HG03045 (cell line): ENCODE data around the gene SGMS1.
"Not testable (repeated sequence)": the region's sequence is repeated elsewhere in the genome, so short reads cannot be mapped to it uniquely, and the experiment has no call there.

Experiments used
- ATAC-seq: cut with Tn5 transposase; IDR thresholded peaks from one replicate; pipeline ENCODE4 v1.9.1; 2021; ENCODE audit warnings: mild to moderate bottlenecking, moderate library complexity; ENCODE audit not compliant: unreplicated experiment

Gene SGMS1

DNA sequence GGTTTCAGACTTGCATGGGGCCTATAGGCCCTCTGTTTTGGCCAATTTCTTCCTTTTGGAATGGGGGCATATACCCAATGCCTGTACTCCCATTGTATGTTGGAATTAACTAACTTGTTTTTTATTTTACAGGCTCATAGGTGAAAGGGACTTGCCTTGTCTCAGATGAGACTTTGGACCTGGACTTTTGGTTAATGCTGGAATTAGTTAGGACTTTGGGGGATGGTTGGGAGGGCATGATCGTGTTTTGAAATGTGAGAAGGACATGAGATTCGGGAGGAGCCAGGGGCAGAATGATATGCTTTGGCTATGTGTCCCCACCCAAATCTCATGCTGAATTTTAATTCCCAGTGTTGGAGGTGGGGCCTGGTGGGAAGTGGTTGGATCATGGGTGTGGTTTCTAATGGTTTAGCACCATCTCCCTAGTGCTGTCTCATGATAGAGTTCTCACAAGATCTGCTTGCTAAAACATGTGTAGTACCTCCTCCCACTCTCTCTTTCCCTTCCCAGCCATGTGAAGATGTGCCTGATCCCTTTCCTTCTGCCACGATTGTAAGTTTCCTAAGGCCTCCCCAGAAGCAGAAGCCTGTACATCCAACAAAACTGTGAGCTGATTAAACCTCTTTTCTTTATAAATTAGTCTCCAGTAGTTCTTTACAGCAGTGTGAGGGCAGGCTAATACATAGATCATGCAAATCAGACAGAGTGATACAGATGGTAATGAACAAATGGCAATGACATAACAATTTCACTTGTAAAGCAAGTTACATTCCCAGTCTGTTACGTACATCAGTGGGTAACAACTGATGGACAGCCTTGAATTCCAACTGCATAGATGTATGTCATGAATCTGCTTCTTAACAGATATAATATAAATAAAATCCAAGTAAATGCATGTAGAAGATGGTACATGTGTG, 146.2 kb downstream of the SGMS1 start:
- no peak for ATAC-seq

GRCh38 chr10:50473756-50474155, 150.0 kb downstream of the SGMS1 start:
- no peak for ATAC-seq

- no peak for ATAC-seq
Observed at GRCh38 chr10:50472914-50473313, 150.8 kb downstream of the SGMS1 start.

DNA sequence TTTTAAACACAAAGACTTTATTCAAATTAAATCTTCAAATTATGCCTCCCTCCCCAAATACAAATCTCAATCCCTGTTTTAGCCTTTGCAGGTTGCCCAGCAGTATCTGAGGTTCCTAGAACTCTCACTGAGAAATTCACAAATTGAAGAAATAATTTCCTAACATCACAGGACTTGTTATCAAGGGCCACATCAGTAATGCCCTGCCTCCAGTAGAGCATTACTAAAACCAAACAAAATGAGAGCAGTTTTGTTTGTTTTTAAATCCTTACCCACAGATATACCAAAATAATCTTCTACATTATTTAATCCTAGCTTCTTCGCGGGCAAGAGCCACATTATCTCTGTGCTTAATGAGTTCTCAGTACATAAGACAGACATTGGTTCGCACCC, 152.2 kb downstream of the SGMS1 start:
- ATAC-seq, result no peak

DNA sequence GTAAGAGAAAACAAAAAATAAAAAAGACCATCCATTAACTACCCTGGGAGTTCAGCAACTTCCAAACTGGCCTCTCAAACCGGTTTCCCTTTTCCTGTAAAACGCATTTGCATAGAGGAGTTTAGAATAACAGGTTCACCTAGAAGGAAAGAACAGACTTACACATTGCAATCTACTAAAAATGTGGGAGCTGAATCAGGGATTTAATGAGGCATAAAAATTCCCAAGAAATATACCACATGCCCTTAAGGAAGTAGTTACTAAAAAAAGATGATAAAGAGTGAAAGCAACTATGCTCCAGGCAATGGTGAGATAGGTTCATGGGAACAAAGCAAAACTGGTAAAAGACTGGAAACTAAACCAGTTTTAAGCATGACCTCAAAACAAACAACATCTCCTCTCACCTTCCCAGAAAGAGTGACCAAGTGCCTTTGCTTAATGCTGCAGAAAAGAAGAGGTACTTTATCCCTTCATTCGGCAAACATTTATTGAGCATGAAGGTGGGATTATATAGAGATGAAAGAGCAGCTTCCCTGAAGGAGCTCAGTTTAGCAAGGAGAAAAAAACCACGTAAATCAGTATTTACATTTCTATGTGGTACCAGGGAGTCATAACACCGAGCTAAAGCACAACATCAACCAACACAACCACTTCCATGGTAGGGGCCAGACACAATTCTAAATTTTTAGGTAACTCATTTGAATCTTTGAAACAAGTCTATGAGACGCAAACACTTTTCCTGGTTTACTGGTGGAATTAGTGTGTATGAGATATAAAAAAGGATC, 152.8 kb downstream of the SGMS1 start:
- ATAC-seq, result no peak

GRCh38 chr10:50470345-50470744, 153.4 kb downstream of the SGMS1 start:
- ATAC-seq, result peak; percentile 56

- no peak for ATAC-seq
Observed at GRCh38 chr10:50469778-50470193, 154.0 kb downstream of the SGMS1 start.

- ATAC-seq, result no peak
Observed at GRCh38 chr10:50469288-50469687, 154.5 kb downstream of the SGMS1 start.

DNA sequence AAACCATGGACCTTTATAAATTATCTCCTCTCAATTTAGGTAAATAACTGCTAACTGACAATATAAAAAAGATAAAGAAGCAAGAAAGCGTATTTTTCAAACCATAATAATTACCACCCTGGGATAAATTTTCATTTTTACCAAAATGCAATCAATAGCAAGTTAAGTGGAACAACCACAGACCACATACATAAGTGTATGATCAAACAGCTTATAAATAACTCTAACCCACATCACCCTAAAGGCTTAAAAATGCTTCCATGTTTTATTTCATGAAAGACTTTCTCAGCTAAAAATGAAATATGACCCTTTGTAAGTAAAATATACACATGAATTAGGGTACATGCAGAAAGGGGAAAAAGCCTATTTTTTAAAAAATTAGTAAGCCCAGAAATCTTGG, 156.5 kb downstream of the SGMS1 start:
- no peak for ATAC-seq

DNA sequence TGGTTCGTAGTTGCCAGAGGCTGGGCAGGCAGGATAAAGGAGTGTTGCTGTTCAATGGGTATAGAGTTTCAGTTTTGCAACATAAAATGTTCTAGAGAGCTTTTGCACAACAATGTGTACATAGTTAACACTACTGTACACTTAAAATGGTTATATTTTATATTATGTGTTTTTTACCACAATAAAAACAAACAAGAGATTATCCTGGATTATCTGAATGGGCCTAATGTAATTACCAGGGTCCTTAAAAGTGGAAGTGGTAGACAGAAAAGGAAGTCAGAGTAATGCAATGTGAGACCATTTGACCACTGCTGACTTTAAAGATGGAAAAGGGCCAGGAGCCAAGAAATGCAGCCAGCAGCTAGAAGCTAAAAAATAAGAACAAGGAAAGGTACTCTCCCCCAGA, 159.7 kb downstream of the SGMS1 start:
- no peak for ATAC-seq

DNA sequence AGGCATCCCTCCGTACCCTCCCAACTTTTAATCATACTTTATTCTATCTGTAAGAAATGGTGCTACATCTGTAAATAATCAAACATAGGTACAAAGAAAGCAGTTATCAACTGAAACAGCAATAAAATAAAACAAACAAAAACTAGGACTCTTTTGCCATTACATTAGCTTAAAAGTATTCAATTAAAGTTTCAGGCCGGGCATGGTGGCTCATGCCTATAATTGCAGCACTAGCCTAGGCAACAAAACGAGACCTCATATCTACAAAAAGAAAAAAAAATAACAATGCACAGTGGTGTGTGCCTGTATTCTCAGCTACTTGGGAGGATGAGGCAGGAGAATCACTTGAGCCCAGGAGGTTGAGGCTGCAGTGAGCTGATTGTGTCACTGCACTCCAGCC, 161.9 kb downstream of the SGMS1 start:
- no peak for ATAC-seq

DNA sequence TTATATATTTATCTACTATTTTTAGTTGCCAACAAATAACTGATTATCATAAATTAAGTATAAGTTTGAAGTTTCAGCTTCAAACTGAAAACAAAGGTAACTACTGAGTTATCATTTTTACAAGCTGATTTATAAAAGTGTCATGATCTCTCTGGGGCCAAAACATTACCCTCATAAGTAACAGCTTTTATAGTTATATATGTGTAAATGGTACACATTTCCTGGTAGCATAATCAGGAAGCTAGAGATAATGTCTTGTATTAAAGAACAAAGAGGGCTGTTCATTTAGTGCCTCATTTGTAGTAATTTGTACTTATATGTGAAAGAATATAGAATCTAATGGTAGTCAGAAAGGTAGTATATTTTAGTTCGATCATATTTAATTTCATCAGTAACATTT, 162.6 kb downstream of the SGMS1 start:
- no peak for ATAC-seq

DNA sequence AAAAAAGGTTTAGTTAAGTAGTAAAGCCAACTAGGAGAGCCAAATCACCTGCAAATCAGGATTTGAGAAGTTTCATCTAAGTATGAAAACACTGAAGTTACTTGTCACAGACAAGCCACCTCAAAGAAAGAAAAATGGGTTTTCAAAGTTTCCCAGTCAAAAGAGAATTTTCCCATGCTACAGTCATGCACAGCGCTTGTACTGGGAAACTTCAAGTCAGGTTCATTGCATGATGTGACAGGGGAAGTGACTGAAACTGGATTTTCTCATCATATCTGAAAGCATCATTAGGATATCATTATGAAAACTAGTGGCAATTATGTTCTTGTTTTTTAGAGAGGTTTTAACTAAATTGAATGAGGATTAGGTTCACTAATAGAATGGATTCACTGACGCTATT, 167.0 kb downstream of the SGMS1 start:
- ATAC-seq, result no peak

GRCh38 chr10:50453940-50454339, 169.8 kb downstream of the SGMS1 start:
- no peak for ATAC-seq

DNA sequence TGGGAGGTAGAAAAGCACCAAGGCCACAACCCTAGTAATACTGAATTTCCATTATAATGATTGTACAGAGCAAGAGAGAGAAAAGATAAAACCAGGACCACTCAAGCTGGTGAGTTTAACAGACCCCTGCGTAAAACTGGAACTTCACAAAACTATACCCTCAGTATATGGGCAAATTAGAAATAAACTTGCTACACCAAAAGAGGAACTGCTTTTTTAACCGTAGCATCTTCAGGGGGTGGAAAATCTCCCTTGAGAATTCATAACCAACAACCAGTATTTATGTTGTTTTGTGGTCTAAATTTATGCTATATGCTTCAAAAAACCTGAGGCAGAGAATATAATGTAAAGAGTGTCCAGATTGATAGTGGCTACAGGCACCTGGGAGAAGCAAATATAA, 171.2 kb downstream of the SGMS1 start:
- ATAC-seq, result no peak

DNA sequence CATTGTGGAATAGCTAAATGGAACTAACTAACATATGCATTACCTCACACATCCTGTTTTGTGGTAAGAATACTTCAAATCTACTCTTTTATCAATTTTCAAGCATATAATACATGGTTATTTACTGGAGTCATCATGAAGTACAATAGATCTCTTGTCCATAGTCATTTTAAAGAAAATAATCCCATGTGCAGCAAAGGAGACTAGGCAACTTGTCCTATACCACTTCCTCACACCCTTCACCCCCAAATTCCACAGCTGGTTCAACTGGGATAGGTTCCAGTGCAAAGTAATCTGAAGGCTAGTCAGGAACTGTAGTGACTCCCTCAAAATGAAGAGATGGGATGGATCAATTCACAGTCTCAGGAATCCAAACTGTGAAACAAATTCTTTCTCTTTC, 176.1 kb downstream of the SGMS1 start:
- ATAC-seq, result no peak

DNA sequence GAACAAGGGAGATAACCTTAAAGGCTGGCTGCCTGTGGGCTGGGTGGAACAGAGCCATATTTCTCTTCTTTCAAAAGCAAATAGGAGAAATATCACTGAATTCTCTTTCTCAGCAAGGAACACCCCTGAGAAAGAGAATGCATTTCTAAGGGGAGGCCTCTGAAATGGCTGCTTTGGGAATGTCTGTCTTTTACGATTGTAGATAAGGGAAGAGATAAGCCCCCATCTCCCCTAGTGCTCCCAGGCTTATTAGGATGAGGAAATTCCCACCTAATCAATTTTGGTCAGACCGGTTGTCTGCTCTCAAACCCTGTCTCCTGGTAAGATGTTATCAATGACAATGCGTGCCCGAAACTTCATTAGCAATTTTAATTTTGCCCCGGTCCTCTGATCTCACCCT, 178.0 kb downstream of the SGMS1 start:
- ATAC-seq, result not testable (repeated sequence)

DNA sequence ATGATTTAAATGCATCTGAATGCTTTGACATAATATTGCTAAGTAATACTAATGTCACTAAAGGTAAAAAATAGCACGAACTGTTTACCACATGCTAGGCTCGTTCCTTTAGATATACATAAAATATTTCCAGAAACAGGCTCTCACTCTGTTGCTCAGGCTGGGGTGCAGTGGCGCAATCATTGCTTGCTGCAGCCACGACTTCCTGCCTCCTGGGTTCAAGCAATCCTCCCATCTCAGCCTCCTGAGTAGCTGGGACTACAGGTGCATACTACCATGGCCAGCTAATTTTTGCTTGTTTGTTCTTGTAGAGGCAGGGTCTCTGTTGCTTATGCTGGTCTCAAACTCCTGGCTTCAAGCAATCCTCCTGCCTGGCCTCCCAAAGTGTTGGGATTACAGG, 183.3 kb downstream of the SGMS1 start:
- no peak for ATAC-seq

DNA sequence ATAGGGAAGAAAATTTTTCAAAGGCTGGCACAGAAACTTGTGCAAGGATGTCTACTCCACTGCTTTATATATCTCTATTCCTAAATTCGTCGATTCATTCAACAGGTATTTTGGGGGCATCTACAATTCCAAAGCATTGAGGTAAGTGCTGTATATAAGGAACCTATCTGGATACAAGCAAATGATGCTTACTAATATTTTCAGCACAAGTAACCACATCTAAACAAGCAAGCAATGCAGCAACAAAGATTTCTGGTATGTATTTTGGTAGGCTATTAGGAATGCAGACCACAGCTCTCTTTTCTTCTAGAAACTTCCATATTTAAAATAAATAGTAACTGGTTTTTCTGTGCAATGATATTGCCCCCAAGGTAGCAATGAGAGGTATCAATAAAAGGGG, 183.9 kb downstream of the SGMS1 start:
- ATAC-seq, result no peak

DNA sequence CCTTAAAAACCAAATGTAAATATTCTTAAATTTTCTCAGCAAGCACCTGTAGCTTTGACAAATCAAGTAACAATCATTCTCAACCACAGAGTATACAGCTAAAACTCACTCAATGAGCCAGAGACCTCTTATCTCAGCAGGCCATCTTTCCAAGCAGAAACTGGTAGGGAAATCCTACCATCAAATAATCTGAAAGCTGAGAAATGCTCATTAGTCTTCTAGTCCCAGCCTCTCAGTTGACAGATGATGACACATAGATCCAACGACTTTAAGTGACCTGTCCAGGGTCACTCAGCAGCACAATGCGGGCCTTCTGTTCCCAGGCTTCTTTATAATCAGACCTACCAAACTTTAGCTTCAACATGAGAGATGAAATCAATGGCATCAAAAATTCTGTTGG, 184.6 kb downstream of the SGMS1 start:
- no peak for ATAC-seq

DNA sequence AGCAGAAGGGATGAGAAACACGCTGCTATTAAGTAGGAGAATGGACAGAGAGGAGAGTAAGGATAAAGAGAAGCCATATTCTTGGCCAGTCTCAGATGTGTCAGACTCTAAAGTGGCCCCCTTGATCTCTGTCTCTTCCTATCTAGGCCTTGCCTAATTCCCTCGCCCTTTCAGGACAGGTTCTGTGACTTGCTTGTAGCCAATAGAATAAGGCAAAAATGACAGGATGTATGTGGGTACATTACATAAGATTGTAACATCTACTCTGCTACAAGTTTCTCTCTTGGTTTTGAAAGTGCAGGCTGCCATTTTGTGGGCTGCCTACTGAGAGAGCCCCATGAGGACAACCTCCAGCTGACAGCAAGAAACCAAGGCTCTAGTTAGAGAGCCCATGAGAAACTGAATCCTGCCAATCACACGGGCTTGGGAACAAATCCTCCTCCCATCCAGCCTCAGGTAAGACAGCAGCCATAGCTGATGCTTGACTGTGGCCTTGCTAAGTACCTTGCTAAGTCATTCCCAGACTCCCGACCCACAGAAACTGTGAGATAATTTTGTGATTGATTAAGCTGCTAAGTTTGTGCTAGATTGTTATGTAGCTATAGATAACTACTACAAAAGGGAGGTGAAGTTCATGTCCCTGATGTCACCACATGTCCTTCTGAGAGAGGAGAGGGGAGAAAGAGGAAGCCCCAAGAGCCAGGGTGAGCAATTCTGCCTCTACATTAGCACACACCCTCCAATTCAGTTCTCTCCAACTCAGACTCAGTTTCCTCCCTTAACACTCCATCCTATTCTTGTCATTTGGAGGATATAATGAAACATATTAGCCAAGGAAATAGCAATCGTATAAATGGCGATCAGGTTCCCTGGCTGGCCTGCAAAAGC, 185.5 kb downstream of the SGMS1 start:
- ATAC-seq, result no peak
